HepG2 (cell line): ENCODE results near the gene SLC23A3. TPM values are rescaled to one million over a fixed set of nuclear protein-coding genes. Genes with fewer than 3 reads are reported as not detected.

ENCODE experiments used
- ARID5B ChIP-seq: IDR thresholded peaks from 2 replicates; pipeline ENCODE4 v1.4.0; 2020; ENCODE audit warnings: mild to moderate bottlenecking, missing genetic modification reagents
- CENPT ChIP-seq: sonication (generic); formaldehyde crosslinking; IDR thresholded peaks from 2 replicates; pipeline ENCODE4 v1.8.0; 2022; ENCODE audit warnings: low read depth, mild to moderate bottlenecking, moderate library complexity, missing genetic modification reagents
- ELF1 ChIP-seq: sonication (generic); formaldehyde crosslinking; IDR thresholded peaks from 2 replicates; pipeline ENCODE4 v1.4.0; 2020; ENCODE audit warnings: missing genetic modification reagents
- ETV5 ChIP-seq: IDR thresholded peaks from 2 replicates; pipeline ENCODE4 v1.6.1; 2018; ENCODE audit warnings: missing biosample characterization, missing genetic modification reagents, inconsistent platforms, borderline replicate concordance
- GABPA ChIP-seq, 2 experiments: IDR thresholded peaks; 2 replicates each; pipeline ENCODE4 v1.6.1; 2011 to 2016; ENCODE audit warnings: low read depth in 2 of 2, low read length in 1 of 2, missing biosample characterization in 1 of 2, missing genetic modification characterization in 1 of 2
- KMT2A ChIP-seq: sonication (generic); formaldehyde crosslinking; IDR thresholded peaks from 2 replicates; pipeline ENCODE4 v1.4.0; 2020; ENCODE audit warnings: missing genetic modification reagents
- NFKBIZ ChIP-seq: IDR thresholded peaks from 2 replicates; pipeline ENCODE4 v1.6.1; 2018; ENCODE audit warnings: missing genetic modification reagents, missing compliant biosample characterization
- RAD51 ChIP-seq: fragments of 450-650 bp; IDR thresholded peaks from 2 replicates; pipeline ENCODE4 v1.6.1; 2016; ENCODE audit warnings: borderline replicate concordance
- SIX1 ChIP-seq: sonication (generic); formaldehyde crosslinking; IDR thresholded peaks from 2 replicates; pipeline ENCODE4 v1.4.0; 2020; ENCODE audit warnings: missing genetic modification reagents, borderline replicate concordance
- SNAPC5 ChIP-seq: sonication (generic); formaldehyde crosslinking; IDR thresholded peaks from 2 replicates; pipeline ENCODE4 v1.8.1; 2023; ENCODE audit warnings: mild to moderate bottlenecking, missing genetic modification reagents, borderline replicate concordance
- SRF ChIP-seq: IDR thresholded peaks from 2 replicates; pipeline ENCODE4 v1.6.1; 2011; ENCODE audit warnings: mild to moderate bottlenecking, low read depth, low read length, moderate library complexity
- SSRP1 ChIP-seq: IDR thresholded peaks from 2 replicates; pipeline ENCODE4 v1.6.1; 2016; ENCODE audit warnings: control low read depth
- TEAD3 ChIP-seq: optimal IDR thresholded peaks from 2 replicates; pipeline ENCODE3; 2016; ENCODE audit warnings: borderline replicate concordance
- THAP11 ChIP-seq: IDR thresholded peaks from 2 replicates; pipeline ENCODE4 v1.6.1; 2016; ENCODE audit warnings: missing biosample characterization, missing genetic modification reagents
- TSC22D2 ChIP-seq: sonication (generic); formaldehyde crosslinking; IDR thresholded peaks from 2 replicates; pipeline ENCODE4 v1.5.1; 2020; ENCODE audit warnings: missing genetic modification reagents, mild to moderate bottlenecking, borderline replicate concordance
- ZFP91 ChIP-seq: sonication (generic); formaldehyde crosslinking; IDR thresholded peaks from 2 replicates; pipeline ENCODE4 v1.9.0; 2022; ENCODE audit warnings: missing genetic modification reagents, mild to moderate bottlenecking, borderline replicate concordance
- ZNF180 ChIP-seq: sonication (generic); formaldehyde crosslinking; IDR thresholded peaks from 2 replicates; pipeline ENCODE4 v1.4.0; 2020; ENCODE audit warnings: low read depth, missing genetic modification reagents, borderline replicate concordance
- ZNF230 ChIP-seq: sonication (generic); formaldehyde crosslinking; IDR thresholded peaks from 2 replicates; pipeline ENCODE4 v1.4.0; 2020; ENCODE audit warnings: mild to moderate bottlenecking, missing genetic modification reagents
- ZNF251 ChIP-seq: sonication (generic); formaldehyde crosslinking; IDR thresholded peaks from 2 replicates; pipeline ENCODE4 v1.9.0; 2021; ENCODE audit warnings: mild to moderate bottlenecking, missing genetic modification reagents
- ZNF276 ChIP-seq: sonication (generic); formaldehyde crosslinking; IDR thresholded peaks from 2 replicates; pipeline ENCODE4 v1.4.0; 2020; ENCODE audit warnings: mild to moderate bottlenecking, low read depth, missing genetic modification reagents
- ZNF44 ChIP-seq: sonication (generic); formaldehyde crosslinking; IDR thresholded peaks from 2 replicates; pipeline ENCODE4 v1.5.1; 2020; ENCODE audit warnings: mild to moderate bottlenecking, missing genetic modification reagents
- ZNF598 ChIP-seq: sonication (generic); formaldehyde crosslinking; IDR thresholded peaks from 2 replicates; pipeline ENCODE4 v1.5.1; 2020; ENCODE audit warnings: mild to moderate bottlenecking, missing genetic modification reagents, borderline replicate concordance
- ZNF772 ChIP-seq: sonication (generic); formaldehyde crosslinking; IDR thresholded peaks from 2 replicates; pipeline ENCODE4 v1.5.0; 2020; ENCODE audit warnings: mild to moderate bottlenecking, missing genetic modification reagents
- polyA plus RNA-seq, 8 experiments: library from polyadenylated mRNA; depleted of rRNA in 3 of 8; stranded (reverse) in 7 of 8; unstranded in 1 of 8; fragments of >200 nt; fragmentation: Illumina TruSeq in 4 of 8; extraction: Trizol in 4 of 8; gene quantifications; 2 replicates each; pipeline versions ENCODE4 v1.2.1 to v1.2.3, GENCODE V29; 2011 to 2016; ENCODE audit warnings: low read depth in 4 of 8, missing spikeins in 1 of 8, mixed read lengths in 1 of 8; ENCODE audit not compliant: insufficient read depth in 1 of 8
- total RNA-seq, 5 experiments: library from RNA; depleted of rRNA; stranded (reverse); fragments of >200 nt; fragmentation: Illumina TruSeq; extraction: Trizol; gene quantifications; 2 replicates each; pipeline ENCODE4 v1.2.3, GENCODE V29; 2016; ENCODE audit warnings: low read depth in 1 of 5

The SLC23A3 gene
- total and polyA plus RNA-seq, 2 of the 13 experiments (the other 11 are each of a cell fraction or from before 2014, with no cell fraction given), result 0.38 to 0.78 TPM

GRCh38 chr2:219178377-219179175 is 8.7 kb upstream of the SLC23A3 start (continued):
- peak; percentile 67; the same call in 1 of the 2 replicates for TF ChIP-seq ZFP91 (CRISPR knock-in tag)
- TF ChIP-seq ZNF230, result no peak
- no peak for TF ChIP-seq TEAD3 (CRISPR knock-in tag)
- no peak for TF ChIP-seq RAD51
- no peak for TF ChIP-seq SNAPC5 (CRISPR knock-in tag)
- no peak for TF ChIP-seq SRF
- TF ChIP-seq ZNF180 (CRISPR knock-in tag), result no peak
- no peak for TF ChIP-seq SIX1 (CRISPR knock-in tag)
- peak; percentile 10; the same call in 1 of the 2 replicates for TF ChIP-seq ZNF772 (CRISPR knock-in tag)
- no peak for TF ChIP-seq ZNF276
- TF ChIP-seq CENPT, result 0 out of 2 replicates have a peak, but pooled peaks have one; percentile 6
- TF ChIP-seq SSRP1 (CRISPR knock-in tag), result no peak
- no peak for TF ChIP-seq ARID5B (CRISPR knock-in tag)
- TF ChIP-seq NFKBIZ (CRISPR knock-in tag), result 0 out of 2 replicates have a peak, but pooled peaks have one; percentile 3
- no peak for TF ChIP-seq ZNF598 (CRISPR knock-in tag)
- TF ChIP-seq ZNF44 (CRISPR knock-in tag), result no peak
- no peak for TF ChIP-seq TSC22D2 (CRISPR knock-in tag)
- TF ChIP-seq ZNF251 (CRISPR knock-in tag), result 0 out of 2 replicates have a peak, but pooled peaks have one; percentile 58
- TF ChIP-seq ELF1 (CRISPR knock-in tag), result no peak
- no peak for TF ChIP-seq KMT2A
- TF ChIP-seq GABPA (IDR thresholded peaks at IDR 0.05; ENCODE audit: low read depth, low read length), result no peak
- TF ChIP-seq GABPA (CRISPR knock-in tag; IDR thresholded peaks at IDR 0.05; ENCODE audit: low read depth), result no peak
- no peak for TF ChIP-seq ETV5 (CRISPR knock-in tag)
- no peak for TF ChIP-seq THAP11 (CRISPR knock-in tag)
